SK-N-SH (cell line): ENCODE data around the gene OTOS. TPM values are rescaled to one million over a fixed set of nuclear protein-coding genes. Genes with fewer than 3 reads are reported as not detected.

Experiments
- CTCF ChIA-PET: fragments of 300-600, 350-600 bp; formaldehyde crosslinking; extraction: SDS; loops from one replicate; lab custom pipeline; 2021; lab: Yijun Ruan, JAX
- POLR2A ChIA-PET: fragments of 350-600 bp; sonication (Branson Sonifier 250); formaldehyde crosslinking; extraction: SDS; loops from one replicate; lab custom pipeline; 2020; ENCODE audit warnings: antibody characterized with exemption, inconsistent platforms; lab: Yijun Ruan, JAX
- DNase-seq: peaks from one replicate; pipeline ENCODE4 v3.0.0; 2012
- H2AFZ ChIP-seq: fragments of 200-600 bp; sonication (generic); 2 replicates; pipeline ENCODE4 v1.8.1; 2016; ENCODE audit warnings: antibody characterized with exemption, mild to moderate bottlenecking, low read depth
- H3F3A ChIP-seq: fragments of 200-600 bp; sonication (generic); replicated peaks from 2 replicates; pipeline ENCODE3; 2016; ENCODE audit warnings: antibody characterized with exemption, mild to moderate bottlenecking; ENCODE audit not compliant: insufficient read depth
- H3K27ac ChIP-seq, 2 experiments: fragments of 200-500 bp in 1 of 2; fragments of 200-600 bp in 1 of 2; sonication (Bioruptor generic) in 1 of 2; sonication (generic), shearing (Covaris generic) in 1 of 2; 2 replicates each; pipeline versions ENCODE4 v1.5.1 to v1.6.1; 2014 to 2016; ENCODE audit warnings: low read depth in 2 of 2, inconsistent platforms in 1 of 2, low read length in 1 of 2, mild to moderate bottlenecking in 1 of 2, mixed read lengths in 1 of 2
- H3K27me3 ChIP-seq: fragments of 200-600 bp; sonication (generic), shearing (Covaris generic); 2 replicates; pipeline ENCODE4 v1.6.1; 2016; ENCODE audit warnings: mixed run types; ENCODE audit not compliant: insufficient read depth
- H3K36me3 ChIP-seq, 2 experiments: fragments of 200-500 bp in 1 of 2; fragments of 200-600 bp in 1 of 2; sonication (Bioruptor generic) in 1 of 2; sonication (generic) in 1 of 2; replicated peaks in 1 of 2; 2 replicates each; pipeline versions ENCODE3 to v1.5.1; 2014 to 2016; ENCODE audit warnings: low read length in 1 of 2, mild to moderate bottlenecking in 1 of 2; ENCODE audit not compliant: insufficient read depth in 2 of 2, control insufficient read depth in 1 of 2
- H3K4me1 ChIP-seq, 2 experiments: fragments of 200-500 bp in 1 of 2; fragments of 200-600 bp in 1 of 2; sonication (Bioruptor generic) in 1 of 2; sonication (generic), shearing (Covaris generic) in 1 of 2; 2 replicates each; pipeline versions ENCODE4 v1.5.1 to v1.6.1; 2014 to 2016; ENCODE audit warnings: low read depth in 1 of 2, low read length in 1 of 2, mixed run types in 1 of 2; ENCODE audit not compliant: insufficient read depth in 2 of 2, control insufficient read depth in 1 of 2
- H3K4me2 ChIP-seq: fragments of 200-600 bp; sonication (generic), shearing (Covaris generic); 2 replicates; pipeline ENCODE4 v1.6.1; 2017; ENCODE audit warnings: mixed run types
- H3K4me3 ChIP-seq, 2 experiments: fragments of 200-500 bp in 1 of 2; fragments of 200-600 bp in 1 of 2; sonication (Bioruptor generic) in 1 of 2; sonication (generic), shearing (Covaris generic) in 1 of 2; 2 replicates each; pipeline versions ENCODE4 v1.5.1 to v1.8.1; 2014 to 2016; ENCODE audit warnings: low read depth in 2 of 2, inconsistent platforms in 1 of 2, low read length in 1 of 2, mild to moderate bottlenecking in 1 of 2, mixed read lengths in 1 of 2, moderate library complexity in 1 of 2
- H3K79me2 ChIP-seq: fragments of 200-600 bp; sonication (generic); 2 replicates; pipeline ENCODE4 v1.8.1; 2017; ENCODE audit warnings: mild to moderate bottlenecking; ENCODE audit not compliant: insufficient read depth
- H3K9ac ChIP-seq: fragments of 200-600 bp; sonication (generic); 2 replicates; pipeline ENCODE4 v1.6.1; 2017; ENCODE audit warnings: mixed run types
- H3K9me2 ChIP-seq: fragments of 200-600 bp; sonication (generic); 2 replicates; pipeline ENCODE4 v1.6.1; 2017; ENCODE audit warnings: mixed run types
- H3K9me3 ChIP-seq: fragments of 200-600 bp; sonication (generic); 2 replicates; pipeline ENCODE4 v1.6.1; 2017; ENCODE audit warnings: mixed run types, mild to moderate bottlenecking, moderate library complexity
- H4K20me1 ChIP-seq: fragments of 200-600 bp; sonication (generic); 2 replicates; pipeline ENCODE4 v1.6.1; 2017; ENCODE audit warnings: mild to moderate bottlenecking, mixed run types; ENCODE audit not compliant: insufficient read depth
- CHD2 ChIP-seq: fragments of 150-350 bp; IDR thresholded peaks from 2 replicates; pipeline ENCODE4 v1.6.1; 2018; ENCODE audit warnings: low read length; ENCODE audit not compliant: partially characterized antibody
- ELF1 ChIP-seq: IDR thresholded peaks from 2 replicates; pipeline ENCODE4 v1.4.0; 2012
- EP300 ChIP-seq, 2 experiments: IDR thresholded peaks; 2 replicates each; pipeline versions ENCODE4 v1.4.0 to v1.6.1; 2012; ENCODE audit warnings: borderline replicate concordance in 1 of 2, low read depth in 1 of 2, low read length in 1 of 2
- FOSL2 ChIP-seq: IDR thresholded peaks from 2 replicates; pipeline ENCODE4 v1.4.0; 2012; ENCODE audit warnings: low read depth, mild to moderate bottlenecking, moderate library complexity, borderline replicate concordance
- FOXJ3 ChIP-seq: sonication (generic); formaldehyde crosslinking; IDR thresholded peaks from 2 replicates; pipeline ENCODE4 v1.5.1; 2020; ENCODE audit warnings: mild to moderate bottlenecking, missing genetic modification reagents
- FOXM1 ChIP-seq: IDR thresholded peaks from 2 replicates; pipeline ENCODE4 v1.4.0; 2012; ENCODE audit warnings: low read depth, mild to moderate bottlenecking
- GATA2 ChIP-seq: sonication (generic); formaldehyde crosslinking; IDR thresholded peaks from 2 replicates; pipeline ENCODE4 v1.5.0; 2020; ENCODE audit warnings: mild to moderate bottlenecking, missing genetic modification reagents
- MAX ChIP-seq: IDR thresholded peaks from 2 replicates; pipeline ENCODE4 v1.4.0; 2012; ENCODE audit warnings: low read depth
- MXI1 ChIP-seq: IDR thresholded peaks from 2 replicates; pipeline ENCODE4 v1.6.1; 2012; ENCODE audit warnings: mild to moderate bottlenecking, low read depth, low read length, improper control_type of control experiment
- NRF1 ChIP-seq: IDR thresholded peaks from 2 replicates; pipeline ENCODE4 v1.6.1; 2012; ENCODE audit warnings: low read depth, mild to moderate bottlenecking, low read length
- POLR2AphosphoS5 ChIP-seq: IDR thresholded peaks from 2 replicates; pipeline ENCODE4 v1.6.1; 2012; ENCODE audit warnings: low read depth, low read length
- RCOR1 ChIP-seq: fragments of 150-350 bp; IDR thresholded peaks from 2 replicates; pipeline ENCODE4 v1.6.1; 2017; ENCODE audit warnings: antibody characterized with exemption, low read length
- RFX5 ChIP-seq: IDR thresholded peaks from 2 replicates; pipeline ENCODE4 v1.6.1; 2012; ENCODE audit warnings: mild to moderate bottlenecking, improper control_type of control experiment, low read length
- RXRA ChIP-seq: IDR thresholded peaks from 2 replicates; pipeline ENCODE4 v1.4.0; 2012; ENCODE audit warnings: low read depth, mild to moderate bottlenecking, borderline replicate concordance
- SMC3 ChIP-seq: IDR thresholded peaks from 2 replicates; pipeline ENCODE4 v1.6.1; 2012; ENCODE audit warnings: low read depth, low read length, improper control_type of control experiment
- TAF1 ChIP-seq: IDR thresholded peaks from 2 replicates; pipeline ENCODE4 v1.6.1; 2012; ENCODE audit warnings: low read depth, mild to moderate bottlenecking, low read length, moderate library complexity, borderline replicate concordance
- TCF12 ChIP-seq: IDR thresholded peaks from 2 replicates; pipeline ENCODE4 v1.4.0; 2012
- USF2 ChIP-seq: fragments of 150-350 bp; IDR thresholded peaks from 2 replicates; pipeline ENCODE4 v1.6.1; 2017; ENCODE audit warnings: antibody characterized with exemption, low read length, low read depth, borderline replicate concordance
- YY1 ChIP-seq: IDR thresholded peaks from 2 replicates; pipeline ENCODE4 v1.4.0; 2012; ENCODE audit warnings: low read depth, mild to moderate bottlenecking
- WGBS: methylation state at CpG from one replicate; pipeline ENCODE4 v1.1.6; 2017; ENCODE audit warnings: low lambda C conversion rate; 5-methylcytosine and 5-hydroxymethylcytosine counted together
- polyA plus RNA-seq, 3 experiments: library from polyadenylated mRNA; depleted of rRNA; stranded (reverse); fragments of >200 nt; gene quantifications; 2 replicates each; pipeline ENCODE4 v1.2.3, GENCODE V29; 2012
- TF ChIP-seq, protein P1 (sequence below): IDR thresholded peaks from 2 replicates; pipeline ENCODE4 v1.4.0; 2012; ENCODE audit warnings: low read depth, borderline replicate concordance
- TF ChIP-seq, protein P2 (sequence below): IDR thresholded peaks from 2 replicates; pipeline ENCODE4 v1.4.0; 2012; ENCODE audit warnings: low read depth, borderline replicate concordance
- TF ChIP-seq, protein P3 (sequence below): IDR thresholded peaks from 2 replicates; pipeline ENCODE4; 2012

Gene OTOS
- polyA plus RNA-seq, 1 of the 3 experiments (the other 2 are of a cell fraction), result not detected

- no peaks in the 10 kb centered on the region for H3K9me3 ChIP-seq
- H3K9me2 ChIP-seq, result no peaks in the 10 kb centered on the region
- H3K4me2 ChIP-seq, result no peak overlapping the region
- no peak overlapping the region for H2AFZ ChIP-seq
- ChIA-PET CTCF (interaction anchor here (0.7 kb wide), 1 partner anchor 23 kb away, joined by 3 read pairs; no protein-coding TSS in a partner anchor), POLR2A (no interaction called here)
- 18% methylated on average over 5 of the region's 21 CpGs for WGBS
- no peak for DNase-seq
- H3F3A ChIP-seq, result no peaks in the 10 kb centered on the region
- no peaks in the 10 kb centered on the region for H4K20me1 ChIP-seq
- H3K9ac ChIP-seq, result no peak overlapping the region
- no peak overlapping the region for H3K27ac ChIP-seq
- no peaks in the 10 kb centered on the region for H3K36me3 ChIP-seq
- no peaks in the 10 kb centered on the region; a peak in 1 of 4 replicates for H3K4me1 ChIP-seq
- no peaks in the 10 kb centered on the region for H3K27me3 ChIP-seq
- TF ChIP-seq NRF1 (no peak), YY1 (no peak), FOXM1 (no peak), FOXJ3 (CRISPR knock-in tag) (no peak), RCOR1 (no peak), CHD2 (no peak), GATA2 (no peak)
- TF ChIP-seq, protein P1, sequence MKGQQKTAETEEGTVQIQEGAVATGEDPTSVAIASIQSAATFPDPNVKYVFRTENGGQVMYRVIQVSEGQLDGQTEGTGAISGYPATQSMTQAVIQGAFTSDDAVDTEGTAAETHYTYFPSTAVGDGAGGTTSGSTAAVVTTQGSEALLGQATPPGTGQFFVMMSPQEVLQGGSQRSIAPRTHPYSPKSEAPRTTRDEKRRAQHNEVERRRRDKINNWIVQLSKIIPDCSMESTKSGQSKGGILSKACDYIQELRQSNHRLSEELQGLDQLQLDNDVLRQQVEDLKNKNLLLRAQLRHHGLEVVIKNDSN, result no peak
- TF ChIP-seq, protein P2, sequence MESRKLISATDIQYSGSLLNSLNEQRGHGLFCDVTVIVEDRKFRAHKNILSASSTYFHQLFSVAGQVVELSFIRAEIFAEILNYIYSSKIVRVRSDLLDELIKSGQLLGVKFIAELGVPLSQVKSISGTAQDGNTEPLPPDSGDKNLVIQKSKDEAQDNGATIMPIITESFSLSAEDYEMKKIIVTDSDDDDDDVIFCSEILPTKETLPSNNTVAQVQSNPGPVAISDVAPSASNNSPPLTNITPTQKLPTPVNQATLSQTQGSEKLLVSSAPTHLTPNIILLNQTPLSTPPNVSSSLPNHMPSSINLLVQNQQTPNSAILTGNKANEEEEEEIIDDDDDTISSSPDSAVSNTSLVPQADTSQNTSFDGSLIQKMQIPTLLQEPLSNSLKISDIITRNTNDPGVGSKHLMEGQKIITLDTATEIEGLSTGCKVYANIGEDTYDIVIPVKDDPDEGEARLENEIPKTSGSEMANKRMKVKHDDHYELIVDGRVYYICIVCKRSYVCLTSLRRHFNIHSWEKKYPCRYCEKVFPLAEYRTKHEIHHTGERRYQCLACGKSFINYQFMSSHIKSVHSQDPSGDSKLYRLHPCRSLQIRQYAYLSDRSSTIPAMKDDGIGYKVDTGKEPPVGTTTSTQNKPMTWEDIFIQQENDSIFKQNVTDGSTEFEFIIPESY, result no peak
- H3K79me2 ChIP-seq, result no peaks in the 10 kb centered on the region
- H3K4me3 ChIP-seq, result no peak overlapping the region
These were observed 26.5 kb upstream of the OTOS start for GRCh38 chr2:240166761-240167587.

- H3K9ac ChIP-seq, result no peak overlapping the region
- no peaks in the 10 kb centered on the region for H3K9me3 ChIP-seq
- H3K4me2 ChIP-seq, result no peak overlapping the region
- no peaks in the 10 kb centered on the region for H3K9me2 ChIP-seq
- H3K4me3 ChIP-seq, result no peak overlapping the region
- no peak for DNase-seq
- WGBS, result 38% methylated on average over 5 of the region's 5 CpGs
- no peaks in the 10 kb centered on the region for H4K20me1 ChIP-seq
- CTCF ChIA-PET, result no interaction called here
- POLR2A ChIA-PET, result no interaction called here
- no peaks in the 10 kb centered on the region; a peak in 1 of 4 replicates for H3K4me1 ChIP-seq
- H3K27ac ChIP-seq, result no peak overlapping the region
- no peaks in the 10 kb centered on the region for H3K27me3 ChIP-seq
- no peaks in the 10 kb centered on the region for H3K36me3 ChIP-seq
- no peaks in the 10 kb centered on the region for H3K79me2 ChIP-seq
- no peak overlapping the region for H2AFZ ChIP-seq
- H3F3A ChIP-seq, result no peaks in the 10 kb centered on the region
- TF ChIP-seq MAX (no peak), ELF1 (no peak), CHD2 (no peak), FOXJ3 (CRISPR knock-in tag) (no peak), RCOR1 (no peak), RFX5 (no peak), POLR2AphosphoS5 (no peak), MXI1 (no peak), TCF12 (no peak), RXRA (no peak), USF2 (no peak), NRF1 (no peak), TAF1 (no peak), FOSL2 (no peak), SMC3 (no peak), GATA2 (no peak), EP300 (IDR thresholded peaks at IDR 0.05; ENCODE audit: borderline replicate concordance in 1 of 2, low read depth in 1 of 2, low read length in 1 of 2) (no peak)
- TF ChIP-seq, protein P3, sequence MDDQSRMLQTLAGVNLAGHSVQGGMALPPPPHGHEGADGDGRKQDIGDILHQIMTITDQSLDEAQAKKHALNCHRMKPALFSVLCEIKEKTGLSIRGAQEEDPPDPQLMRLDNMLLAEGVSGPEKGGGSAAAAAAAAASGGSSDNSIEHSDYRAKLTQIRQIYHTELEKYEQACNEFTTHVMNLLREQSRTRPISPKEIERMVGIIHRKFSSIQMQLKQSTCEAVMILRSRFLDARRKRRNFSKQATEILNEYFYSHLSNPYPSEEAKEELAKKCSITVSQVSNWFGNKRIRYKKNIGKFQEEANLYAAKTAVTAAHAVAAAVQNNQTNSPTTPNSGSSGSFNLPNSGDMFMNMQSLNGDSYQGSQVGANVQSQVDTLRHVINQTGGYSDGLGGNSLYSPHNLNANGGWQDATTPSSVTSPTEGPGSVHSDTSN, result no peak
These were observed 25.7 kb upstream of the OTOS start for GRCh38 chr2:240166191-240166590.
